NCI-H1092 (cell line): ENCODE data around the gene EEF1A2.

Experiments used
- DNase-seq: peaks from one replicate; lab custom pipeline; 2025; lab: John Stamatoyannopoulos, UW

EEF1A2 gene

DNA sequence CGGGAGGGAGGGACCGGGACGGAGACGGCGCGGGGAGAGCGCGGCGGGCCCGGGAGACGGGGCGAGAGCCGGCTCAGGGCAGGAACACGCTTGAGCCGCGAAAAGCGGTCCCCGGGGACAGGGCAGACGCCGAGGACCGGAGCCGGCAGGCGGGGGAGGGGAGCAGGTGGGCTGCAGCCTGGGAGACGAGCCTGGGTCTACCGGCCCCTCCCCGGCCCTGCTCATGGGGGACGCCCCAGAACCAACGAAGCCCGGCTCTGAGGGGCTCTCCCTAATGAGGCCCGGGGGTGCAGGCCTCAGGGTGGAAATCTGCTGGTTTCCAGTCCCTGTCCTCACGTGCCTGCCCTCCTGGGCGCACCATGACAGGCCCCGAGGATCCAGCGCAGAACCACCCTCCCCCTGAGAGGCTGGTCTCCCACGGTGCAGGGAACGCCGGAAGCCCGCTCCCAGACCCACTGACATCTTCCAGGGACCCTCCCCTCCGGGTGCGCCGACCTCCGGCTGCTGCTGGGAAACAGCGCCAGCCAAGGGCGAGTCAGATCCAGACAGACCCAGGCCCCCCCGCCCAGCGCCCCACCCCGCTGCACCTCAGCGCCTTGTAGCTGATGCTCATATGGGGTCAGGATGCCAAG lies 571 bp upstream of the EEF1A2 start:
- peak; percentile 45 for DNase-seq

DNA sequence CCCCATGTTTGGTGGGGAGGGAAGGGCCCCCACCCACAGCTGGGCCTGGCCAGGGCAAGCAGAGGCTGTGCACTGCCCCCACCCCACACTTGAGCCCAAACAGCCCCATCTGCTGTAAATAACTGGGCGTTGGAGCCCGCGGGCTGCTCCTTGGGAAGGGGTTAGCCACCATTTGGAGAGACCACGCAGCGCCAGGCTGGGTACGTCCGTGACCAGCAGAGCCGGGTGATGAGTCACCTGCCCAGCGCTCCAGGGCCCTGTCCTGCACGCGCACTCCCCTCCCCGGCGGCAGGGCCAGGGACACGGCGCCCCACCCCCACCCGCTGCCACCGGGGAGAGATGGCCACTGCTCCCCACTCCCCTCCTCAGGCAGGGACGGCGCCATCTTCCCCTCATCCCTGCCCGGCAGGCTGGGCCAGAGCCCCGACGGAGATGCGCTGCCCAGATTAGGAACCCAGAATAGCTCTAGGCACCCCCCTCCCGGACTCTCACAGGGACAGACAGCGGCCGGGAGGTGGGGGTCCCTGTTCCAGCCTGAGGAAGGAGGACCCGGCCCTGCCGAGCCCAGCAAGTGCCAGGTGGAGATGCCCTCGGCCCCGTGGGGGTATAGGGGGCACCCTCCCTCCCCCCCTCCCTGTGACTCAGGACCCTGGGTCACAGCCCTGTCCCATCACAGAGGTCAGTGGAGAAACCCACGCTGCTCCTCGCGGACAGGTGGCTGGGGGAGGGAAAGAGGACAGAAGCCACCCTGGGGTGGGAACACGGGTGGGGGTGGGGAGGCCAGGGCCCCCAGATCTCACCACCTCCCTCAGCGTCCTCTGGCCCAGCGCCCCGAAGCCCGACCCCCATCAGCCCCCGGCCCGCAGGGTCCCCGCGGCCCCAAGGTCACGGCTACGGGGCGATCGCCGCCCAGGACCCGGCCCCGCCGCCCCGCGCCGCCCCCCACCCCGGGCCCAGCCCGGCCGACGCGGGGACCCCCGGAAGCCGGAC lies 642 bp downstream of the EEF1A2 start:
- DNase-seq = no peak

DNA sequence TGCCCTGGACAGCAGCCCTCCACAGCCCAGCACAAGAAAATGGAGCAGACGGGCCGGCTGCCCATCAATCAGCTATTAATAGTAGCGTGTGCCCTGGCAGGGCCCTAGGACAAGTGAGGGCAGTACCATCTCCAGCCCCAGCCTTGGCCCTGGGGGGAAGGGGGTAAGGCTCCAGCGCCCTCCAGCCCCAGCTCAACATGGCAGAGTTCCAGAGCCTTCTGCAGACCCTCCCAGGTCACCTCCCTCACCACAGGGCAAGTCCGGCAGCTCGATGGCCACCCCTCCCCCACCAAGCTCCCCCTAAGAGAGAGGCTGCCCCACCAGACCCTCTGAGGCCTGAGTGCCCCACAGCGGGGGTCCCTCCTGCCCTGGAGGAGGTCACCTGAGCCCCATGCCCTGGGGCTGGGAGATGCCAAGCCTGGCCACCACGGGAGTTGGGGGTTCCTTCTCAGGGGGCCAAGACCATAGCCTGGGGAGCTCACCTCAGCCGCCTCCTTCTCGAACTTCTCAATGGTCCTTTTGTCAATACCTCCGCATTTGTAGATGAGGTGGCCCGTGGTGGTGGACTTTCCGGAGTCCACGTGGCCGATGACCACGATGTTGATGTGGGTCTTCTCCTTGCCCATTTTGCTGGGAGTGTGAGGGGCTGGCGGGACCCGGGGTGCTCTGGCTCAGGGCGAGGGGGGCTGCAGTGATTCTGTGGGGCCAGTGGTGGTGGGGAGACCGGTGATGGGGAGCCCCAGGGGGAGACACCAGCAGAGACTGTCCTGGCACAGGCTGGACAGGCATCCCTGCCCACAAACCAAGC lies 1.5 kb downstream of the EEF1A2 start:
- no peak for DNase-seq

DNA sequence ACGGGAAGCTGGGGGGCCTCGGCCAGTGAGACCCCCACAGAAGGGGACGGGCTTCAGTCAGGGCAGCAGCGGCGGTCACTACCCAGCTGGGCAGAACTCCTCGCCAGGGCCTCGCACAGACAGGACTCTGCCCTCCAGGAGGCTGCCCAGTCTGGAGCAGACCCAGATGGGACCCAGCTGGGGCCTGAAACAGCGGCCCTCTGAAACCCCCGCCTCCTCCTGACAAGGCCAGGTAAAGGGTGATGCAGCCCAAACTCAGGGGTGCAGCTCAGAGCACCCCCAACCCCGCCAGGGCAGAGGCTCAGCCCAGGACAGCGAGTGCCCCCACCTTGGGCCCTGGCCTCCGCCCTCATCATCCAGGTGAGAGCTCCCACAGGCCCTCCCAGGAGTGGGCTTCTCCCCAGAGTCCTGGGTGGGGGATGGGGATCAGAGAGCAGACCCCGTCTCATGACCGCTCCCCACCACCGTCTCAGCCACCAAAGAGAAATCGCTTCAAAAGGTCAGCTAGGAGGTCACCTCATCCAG lies 2.2 kb downstream of the EEF1A2 start:
- DNase-seq = no peak

DNA sequence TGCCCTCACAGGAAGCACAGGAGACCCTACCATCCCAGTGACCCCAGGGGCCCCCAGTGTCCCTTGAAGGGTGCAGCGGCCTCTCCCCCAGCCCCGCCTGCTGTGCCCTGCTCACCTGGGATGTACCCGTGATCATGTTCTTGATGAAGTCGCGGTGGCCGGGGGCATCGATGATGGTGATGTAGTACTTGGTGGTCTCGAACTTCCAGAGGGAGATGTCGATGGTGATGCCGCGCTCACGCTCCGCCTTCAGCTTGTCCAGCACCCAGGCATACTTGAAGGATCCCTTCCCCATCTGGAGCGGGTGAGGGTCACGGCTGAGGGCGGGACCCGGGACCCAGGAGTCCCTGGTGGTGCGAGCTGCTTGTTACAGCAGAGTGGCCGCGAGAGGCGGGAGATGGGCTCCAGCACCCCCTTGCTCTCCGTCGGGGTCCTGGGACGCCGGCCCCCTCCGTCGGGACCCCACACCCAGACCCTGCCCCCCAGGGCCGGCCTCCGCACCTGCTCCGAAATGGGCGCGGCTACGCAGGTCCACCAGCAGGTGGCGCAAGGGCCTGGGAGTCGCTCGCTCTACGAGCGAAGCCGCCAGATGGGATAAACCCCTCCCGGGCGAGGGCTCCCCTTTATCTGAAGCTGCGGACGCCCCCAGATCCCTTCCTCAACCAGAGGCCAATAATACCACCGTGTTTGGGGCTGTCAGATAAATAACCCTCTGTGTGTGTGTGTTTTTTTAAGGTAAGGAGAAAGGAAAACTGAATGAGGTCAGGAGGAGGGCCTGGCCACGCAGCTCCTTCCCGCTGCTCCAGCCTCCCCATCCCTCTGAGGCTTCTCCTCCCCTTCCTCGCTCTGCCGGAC lies 2.9 kb downstream of the EEF1A2 start:
- peak; percentile 38 for DNase-seq

DNA sequence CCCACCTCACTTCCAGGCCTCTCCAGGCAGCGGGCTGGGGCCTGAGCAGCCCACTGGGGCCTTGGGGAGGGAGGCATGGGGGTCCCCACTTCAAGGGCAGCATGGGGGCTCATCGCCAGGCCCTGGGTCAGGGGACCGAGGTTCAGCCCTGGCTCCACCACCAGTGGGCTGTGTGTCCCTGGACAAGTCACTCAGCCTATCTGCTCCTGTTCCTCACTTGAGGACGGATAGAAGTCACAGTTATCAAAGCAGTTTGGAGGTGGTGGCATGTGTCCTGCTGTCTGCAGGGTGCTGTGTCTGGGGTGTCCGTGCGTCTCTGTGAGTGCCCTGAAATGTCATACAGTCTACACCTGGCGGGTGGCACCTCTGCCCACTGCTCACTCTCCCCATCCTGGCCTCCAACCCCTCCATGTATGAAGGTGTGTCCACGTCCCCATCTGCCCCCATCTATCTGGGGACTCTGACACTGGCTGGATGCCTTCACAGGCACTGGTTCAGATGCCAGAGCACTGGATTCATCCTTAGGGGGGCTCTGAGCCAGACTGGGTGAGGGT lies 3.6 kb downstream of the EEF1A2 start:
- no peak for DNase-seq

DNA sequence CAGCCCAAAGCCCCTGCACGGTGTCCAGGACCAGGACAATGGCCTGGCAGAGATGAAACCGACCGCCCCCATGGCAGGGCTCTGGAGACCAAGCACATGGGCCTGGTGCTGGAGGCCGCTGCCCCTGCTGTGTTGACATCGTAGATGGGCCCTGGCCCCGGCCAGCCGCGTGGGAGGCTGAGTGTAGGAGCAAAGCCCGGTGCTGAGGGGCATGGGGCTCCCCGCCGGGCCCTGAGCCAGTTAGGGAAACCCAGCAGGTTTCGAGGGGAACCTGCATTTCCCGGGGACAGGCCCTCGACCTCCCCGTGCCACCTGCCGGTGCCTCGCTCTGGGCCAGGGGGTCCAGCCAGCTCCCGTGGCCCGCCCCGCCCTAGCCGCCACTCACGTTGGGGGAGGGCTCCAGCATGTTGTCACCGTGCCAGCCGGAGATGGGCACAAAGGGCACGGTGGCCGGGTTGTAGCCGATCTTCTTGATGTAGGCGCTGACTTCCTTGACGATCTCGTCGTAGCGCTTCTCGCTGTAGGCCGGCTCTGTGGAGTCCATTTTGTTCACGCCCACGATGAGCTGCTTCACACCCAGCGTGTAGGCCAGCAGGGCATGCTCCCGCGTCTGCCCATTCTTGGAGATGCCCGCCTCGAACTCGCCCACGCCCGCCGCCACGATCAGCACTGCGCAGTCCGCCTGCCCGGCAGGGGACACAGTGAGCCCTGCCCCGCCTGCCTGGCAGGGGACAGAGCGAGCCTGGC lies 4.3 kb downstream of the EEF1A2 start:
- no peak for DNase-seq

DNA sequence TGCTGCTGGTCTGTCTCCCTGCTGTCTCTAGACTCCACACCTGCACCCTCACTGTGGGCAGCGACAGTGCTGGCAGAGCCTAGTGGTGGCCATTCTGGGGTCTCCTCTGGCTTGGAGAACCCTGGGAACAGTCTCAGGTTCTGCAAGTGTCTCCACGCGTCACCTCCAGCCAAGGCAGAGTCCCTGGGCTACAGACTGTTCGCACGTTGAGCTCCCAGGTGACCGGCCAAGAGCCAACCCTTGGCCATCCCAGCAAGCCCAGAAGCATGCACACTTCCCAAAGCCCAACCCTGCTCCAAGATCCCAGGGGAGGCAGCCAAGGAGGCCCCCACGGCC lies 4.8 kb downstream of the EEF1A2 start:
- DNase-seq = no peak

DNA sequence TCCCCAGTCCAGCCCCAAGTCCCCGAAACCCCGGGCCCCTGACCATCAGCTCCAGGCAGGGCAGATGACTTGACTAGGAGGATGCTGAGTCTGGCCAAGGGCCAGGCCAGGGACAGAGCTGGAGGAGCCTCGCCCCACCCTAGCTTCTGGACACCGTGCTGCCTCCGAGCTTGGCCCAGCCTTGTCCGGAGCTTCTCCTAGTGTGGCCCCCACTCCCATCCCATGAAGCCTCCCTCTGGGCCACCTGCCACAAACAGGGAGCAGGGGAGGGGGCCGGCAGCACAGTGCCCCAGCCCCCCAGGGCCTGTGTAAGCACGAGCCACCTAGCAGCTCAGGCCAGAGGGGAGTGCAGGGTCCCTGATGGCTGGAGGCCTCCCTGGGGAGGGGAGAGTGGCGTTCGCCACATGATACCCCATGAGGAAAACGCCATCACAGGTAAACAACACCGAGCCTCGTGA lies 5.3 kb downstream of the EEF1A2 start:
- DNase-seq = no peak

DNA sequence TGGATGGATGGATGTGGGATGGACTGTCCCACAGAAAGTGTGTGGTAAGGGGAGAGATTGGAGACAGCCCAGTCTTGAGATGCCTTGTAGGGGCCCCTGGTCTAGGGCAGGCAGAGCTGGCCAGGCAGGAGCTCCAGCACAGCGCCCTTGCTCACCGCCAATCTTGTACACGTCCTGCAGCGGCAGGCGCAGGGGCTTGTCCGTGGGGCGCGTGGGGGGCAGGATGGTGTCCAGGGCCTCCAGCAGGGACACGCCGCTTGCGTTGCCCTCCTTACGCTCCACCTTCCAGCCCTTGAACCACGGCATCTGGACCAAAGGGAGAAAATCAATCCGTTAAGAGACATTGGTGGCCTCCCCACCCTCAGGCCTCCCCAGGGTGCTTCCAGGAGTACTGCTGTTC lies 5.9 kb downstream of the EEF1A2 start:
- DNase-seq = no peak

DNA sequence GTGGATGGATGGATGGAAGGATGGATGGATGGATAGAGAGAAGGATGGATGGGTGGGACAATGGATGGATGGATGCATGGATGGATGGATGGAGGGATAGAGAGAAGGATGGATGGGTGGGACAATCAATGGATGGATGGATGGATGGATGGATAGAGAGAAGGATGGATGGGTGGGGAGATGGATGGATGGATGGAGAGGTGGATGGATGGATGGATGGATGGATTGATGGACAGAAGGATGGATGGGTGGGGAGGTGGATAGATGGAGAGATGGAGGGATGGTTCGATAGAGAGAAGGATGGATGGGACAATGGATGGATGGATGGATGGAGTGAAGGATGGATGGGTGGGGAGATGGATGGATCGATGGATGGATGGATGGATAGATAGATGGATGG lies 6.4 kb downstream of the EEF1A2 start:
- DNase-seq = no peak

DNA sequence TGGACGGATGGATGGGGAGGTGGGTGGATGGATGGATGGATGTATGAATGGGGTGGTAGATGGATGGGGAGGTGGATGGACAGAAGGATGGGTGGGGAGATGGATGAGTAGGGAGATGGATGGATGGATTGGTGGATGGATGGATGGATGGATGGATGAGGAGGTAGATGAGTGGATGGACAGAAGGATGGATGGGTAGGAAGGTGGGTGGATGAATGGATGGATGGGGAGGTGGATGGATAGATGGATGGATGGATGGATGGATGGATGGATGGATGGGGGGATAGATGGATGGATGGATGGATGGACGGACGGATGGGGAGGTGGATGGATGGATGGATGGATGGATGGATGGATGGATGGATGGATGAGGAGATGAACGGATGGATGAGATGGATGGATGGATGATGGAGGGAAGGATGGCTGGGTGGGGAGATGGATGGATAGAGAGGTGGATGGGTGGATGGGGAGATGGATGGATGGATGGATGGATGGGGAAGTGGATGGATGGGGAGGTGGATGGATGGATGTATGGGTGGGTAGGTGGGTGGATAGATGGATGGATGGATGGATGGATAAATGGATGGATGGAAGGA lies 7.2 kb downstream of the EEF1A2 start:
- DNase-seq = no peak

DNA sequence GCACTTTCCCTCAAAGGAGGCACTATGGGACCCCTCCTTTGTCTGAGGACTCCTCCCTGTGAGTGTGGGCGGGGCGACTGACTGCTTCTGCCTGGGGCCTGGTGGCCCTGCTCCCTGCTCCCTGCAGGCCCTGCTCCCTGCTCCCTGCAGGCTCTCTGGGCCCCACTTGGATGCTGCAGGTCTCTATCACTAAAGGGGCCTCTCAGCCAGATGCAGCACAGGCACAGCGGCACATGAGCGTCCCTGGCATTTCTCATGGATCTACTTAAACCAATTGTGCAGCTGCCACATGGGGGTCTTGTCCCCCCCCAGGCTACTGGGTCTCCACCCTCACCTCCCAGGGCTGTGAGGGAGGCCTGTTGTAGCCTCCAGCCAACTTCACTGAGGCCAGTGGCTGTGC lies 7.8 kb downstream of the EEF1A2 start:
- DNase-seq = no peak

DNA sequence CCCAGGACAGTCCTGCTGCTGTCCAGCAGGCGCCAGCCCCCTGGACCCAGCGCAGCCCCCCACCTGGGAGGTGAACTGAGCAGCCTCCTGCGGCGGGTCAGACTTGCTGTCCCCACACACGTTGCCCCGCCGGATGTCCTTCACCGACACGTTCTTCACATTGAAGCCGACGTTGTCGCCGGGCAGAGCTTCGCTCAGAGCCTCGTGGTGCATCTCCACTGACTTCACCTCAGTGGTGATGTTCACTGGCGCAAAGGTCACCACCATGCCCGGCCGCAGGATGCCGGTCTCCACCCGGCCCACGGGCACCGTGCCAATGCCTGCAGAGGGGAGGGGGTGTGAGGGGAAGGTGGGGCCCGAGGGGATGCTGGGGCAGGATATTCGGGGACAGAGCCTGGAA lies 8.5 kb downstream of the EEF1A2 start:
- DNase-seq = no peak

DNA sequence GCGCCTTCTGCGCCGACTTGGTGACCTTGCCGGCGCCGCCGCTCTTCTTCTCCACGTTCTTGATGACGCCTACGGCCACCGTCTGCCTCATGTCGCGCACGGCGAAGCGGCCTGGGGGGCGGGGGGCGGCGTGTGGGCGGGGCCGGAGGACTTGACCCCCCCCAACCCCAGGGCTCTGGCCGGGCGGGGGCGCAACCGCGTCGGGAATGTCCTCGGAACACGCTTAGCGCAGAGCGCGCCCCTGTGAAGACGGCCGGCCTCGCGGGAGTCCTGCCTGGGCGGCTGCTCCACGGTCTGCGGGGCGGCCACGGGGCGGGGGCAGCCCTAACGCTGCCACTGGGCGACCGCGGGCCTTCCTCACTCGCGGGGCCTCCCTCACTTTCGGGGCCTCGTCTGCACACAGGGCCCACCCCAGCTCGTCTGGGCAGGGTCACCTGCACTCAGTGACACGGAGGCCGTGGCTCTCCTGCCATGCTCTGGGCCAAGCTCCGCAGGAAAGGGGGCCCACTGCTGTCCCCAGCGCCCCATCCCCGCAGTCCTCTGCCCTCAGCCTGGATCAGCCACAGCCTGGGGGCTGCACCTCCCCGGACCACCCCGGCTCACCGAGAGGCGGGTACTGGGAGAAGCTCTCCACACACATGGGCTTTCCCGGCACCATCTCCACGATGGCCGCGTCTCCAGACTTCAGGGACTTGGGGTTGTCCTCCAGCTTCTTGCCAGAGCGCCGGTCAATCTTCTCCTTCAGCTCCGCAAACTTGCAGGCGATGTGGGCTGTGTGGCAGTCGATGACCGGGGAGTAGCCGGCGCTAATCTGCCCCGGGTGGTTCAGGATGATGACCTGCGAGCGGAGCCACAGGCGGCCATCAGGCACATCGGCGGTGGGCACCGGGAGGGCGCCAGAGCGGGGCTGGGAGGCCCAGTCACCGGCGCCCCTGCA lies 10.3 kb downstream of the EEF1A2 start:
- no peak for DNase-seq

DNA sequence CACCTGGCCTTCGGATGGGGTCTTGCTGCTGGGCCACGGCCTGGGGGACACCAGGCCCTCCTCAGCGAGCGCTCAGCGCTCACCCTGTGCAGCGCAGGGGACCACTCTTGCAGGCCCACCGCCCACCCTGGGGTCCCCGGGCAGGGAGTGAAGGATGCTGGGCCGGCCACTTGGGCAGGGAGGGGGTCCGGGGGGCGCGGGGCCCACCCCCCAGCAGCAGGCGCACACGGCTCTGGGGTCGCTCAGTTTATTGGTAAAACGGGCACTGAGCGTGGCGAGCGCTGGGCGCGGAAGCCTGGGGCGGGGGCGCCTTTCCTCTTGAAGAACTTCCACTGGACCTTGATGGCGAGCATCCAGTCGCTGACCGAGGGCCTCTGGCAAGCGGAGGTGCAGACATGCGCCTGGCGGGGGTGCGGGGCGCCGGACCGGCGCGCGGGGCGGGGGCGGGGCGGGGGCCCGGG lies 11.1 kb downstream of the EEF1A2 start:
- DNase-seq = no peak

DNA sequence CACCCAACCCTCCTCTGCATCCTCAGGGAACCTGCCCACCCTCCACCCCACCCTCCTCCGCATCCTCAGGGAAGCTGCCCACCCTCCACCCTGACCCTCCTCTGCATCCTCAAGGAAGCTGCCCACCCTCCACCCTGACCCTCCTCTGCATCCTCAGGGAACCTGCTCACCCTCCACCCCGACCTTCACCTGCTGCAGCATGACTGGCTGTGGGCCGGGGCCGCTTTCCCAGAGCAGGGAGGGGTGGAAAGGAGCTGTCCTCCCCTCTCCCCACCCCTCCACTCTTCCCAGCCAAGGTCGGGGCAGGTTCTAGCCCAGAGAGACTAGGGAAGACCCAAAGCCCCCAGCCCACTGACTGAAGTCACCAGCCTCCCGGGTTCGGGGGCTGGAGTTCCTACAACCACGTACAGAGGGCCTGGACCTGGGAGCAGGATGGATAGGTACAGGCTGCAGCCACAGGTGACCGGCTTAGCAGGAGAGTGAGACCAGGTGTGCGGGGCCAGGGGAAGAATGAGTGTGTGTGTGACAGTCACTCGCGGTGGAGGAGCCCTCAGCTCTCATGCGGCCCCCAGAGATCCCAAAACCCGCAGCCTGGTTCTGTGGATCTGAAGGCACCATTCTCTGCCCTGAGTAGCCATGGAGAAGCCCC lies 11.6 kb downstream of the EEF1A2 start:
- DNase-seq = no peak

DNA sequence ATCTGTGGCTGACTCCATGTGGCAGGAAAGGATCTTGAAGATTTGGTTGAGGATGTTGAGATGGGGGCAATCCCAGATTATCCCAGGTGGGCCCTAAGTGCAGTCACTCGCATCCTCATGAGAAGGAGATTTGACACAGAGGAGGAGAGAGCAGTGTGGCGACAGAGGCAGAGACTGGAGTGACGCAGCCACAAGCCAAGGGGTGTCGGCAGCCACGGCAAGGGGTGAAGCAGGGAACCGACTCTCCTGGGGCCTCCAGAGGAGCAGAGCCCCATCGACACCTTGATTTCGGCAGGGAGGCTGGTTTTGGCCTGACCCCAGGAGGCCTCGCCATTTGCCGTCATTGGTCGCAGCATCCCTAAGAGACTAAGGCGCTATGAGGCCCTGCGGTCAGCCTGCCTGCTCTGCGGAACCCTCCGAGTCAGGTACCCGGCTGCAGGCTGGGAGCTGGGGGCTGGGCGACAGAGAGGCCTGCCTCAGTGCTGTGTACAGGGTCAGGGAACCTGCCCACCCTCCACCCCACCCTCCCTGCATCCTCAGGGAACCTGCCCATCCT lies 12.5 kb downstream of the EEF1A2 start:
- DNase-seq = no peak
